ENCODE data around the gene APRT. TPM values are rescaled to one million over a fixed set of nuclear protein-coding genes. Genes with fewer than 3 reads are reported as not detected.

Gene APRT
- polyA plus RNA-seq, 3 donors = 123 to 307 (median 233) TPM

- Histone ChIP-seq H3K27me3 (ENCODE audit: control insufficient read depth in 2 of 2, insufficient read depth in 2 of 2, low read length in 2 of 2) (no peaks in the 10 kb centered on the region), H3K4me3 (replicated peaks in 1 of 3; ENCODE audit: low read depth in 2 of 3, low read length in 3 of 3) (peak within 1 kb of the TSS; percentile 73 to 99 (median 95)), H3K9ac (ENCODE audit: insufficient read depth, low read length, poor library complexity, severe bottlenecking) (peak within 1 kb of the TSS; percentile 86), H3K4me1 (ENCODE audit: control insufficient read depth in 1 of 2, insufficient read depth in 2 of 2, low read length in 2 of 2) (peaks cover 46 to 52% of the 10 kb centered on the region in 2 donors), H3K79me2 (ENCODE audit: insufficient read depth, low read length) (peaks cover 42% of the 10 kb centered on the region), H3K36me3 (replicated peaks in 1 of 2; ENCODE audit: control insufficient read depth in 1 of 2, insufficient read depth in 2 of 2, low read length in 2 of 2) (peaks cover 31 to 36% of the 10 kb centered on the region in 2 donors), H3K27ac (ENCODE audit: low read depth in 1 of 2, low read length in 2 of 2) (peak within 1 kb of the TSS; percentile 70 to 87), H4K20me1 (ENCODE audit: insufficient read depth, low read length) (peaks cover 55% of the 10 kb centered on the region), H2AFZ (ENCODE audit: insufficient read depth, low read depth, low read length, poor library complexity, severe bottlenecking) (peak within 1 kb of the TSS; percentile 99), H3K4me2 (replicated peaks; ENCODE audit: extremely low read depth, low read length, poor library complexity, severe bottlenecking) (peak within 1 kb of the TSS; percentile 100), H3K9me3 (replicated peaks in 1 of 2; ENCODE audit: control insufficient read depth in 1 of 2, insufficient read depth in 1 of 2, low read length in 2 of 2) (no peaks in the 10 kb centered on the region)
- intact Hi-C loops (cut with micrococcal nuclease) = loop anchor here (2.0 to 10.0 kb wide), 7 partner anchors 44 to 648 kb away; partner anchors contain the start of genes CDH15 (in 1 of the 2), SPG7 (in 1 of the 2) and ZNF778 (in 1 of the 2)
- Mint-ChIP-seq H3K4me1 (peaks cover 56% of the 10 kb centered on the region), H3K9me3 (peaks cover 0 to 2% (median 0%) of the 10 kb centered on the region in 7 donors), H3K36me3 (peaks cover 35 to 43% of the 10 kb centered on the region in 2 donors), H3K4me3 (peak within 1 kb of the TSS; percentile 95 to 98), H3K27me3 (ENCODE audit: low read depth in 3 of 3) (peaks cover 0 to 2% (median 0%) of the 10 kb centered on the region in 3 donors), H3K27ac (peak within 1 kb of the TSS; percentile 89 to 96 (median 90))
- peak; percentile 95 to 97 (median 95) for DNase-seq
- under 1% methylated on average over 83 of the region's 87 CpGs for WGBS (ENCODE audit: insufficient coverage)
- no peak for TF ChIP-seq CTCF (IDR thresholded peaks at IDR 0.05)
These were observed 45.4 kb upstream of the APRT start, which contains the start of the genes GALNS and TRAPPC2L for GRCh38 chr16:88856828-88857727. Gene GALNS, minus strand, starts transcription at chr16:88856947. Its CDS starts 70 bp downstream, at chr16:88856877. Gene TRAPPC2L, plus strand, starts transcription at chr16:88857127. Its CDS starts 24 bp downstream, at chr16:88857151.

GRCh38 chr16:88856122-88856827, 44.5 kb upstream of the APRT start:
- intact Hi-C loops (cut with micrococcal nuclease) = loop anchor here (2.0 to 10.0 kb wide), 7 partner anchors 43 to 649 kb away; partner anchors contain the start of genes CDH15 (in 1 of the 2), SPG7 (in 1 of the 2) and ZNF778 (in 1 of the 2)
- peak overlapping the region; percentile 70 to 87 for H3K27ac ChIP-seq (ENCODE audit: low read depth in 1 of 2, low read length in 2 of 2)
- peak overlapping the region; percentile 86 for H3K9ac ChIP-seq (ENCODE audit: insufficient read depth, low read length, poor library complexity, severe bottlenecking)
- H2AFZ ChIP-seq (ENCODE audit: insufficient read depth, low read depth, low read length, poor library complexity, severe bottlenecking) = no peak overlapping the region
- TF ChIP-seq CTCF (IDR thresholded peaks at IDR 0.05) = no peak
- DNase-seq = peak in 1 of 3 donors; percentile 19
- WGBS (ENCODE audit: insufficient coverage) = 37% methylated on average over 30 of the region's 53 CpGs
- Mint-ChIP-seq H3K4me1 (peaks cover 59% of the 10 kb centered on the region), H3K9me3 (peaks cover 0 to 2% (median 0%) of the 10 kb centered on the region in 7 donors), H3K27me3 (ENCODE audit: low read depth in 3 of 3) (peaks cover 0 to 2% (median 0%) of the 10 kb centered on the region in 3 donors), H3K36me3 (peaks cover 32 to 42% of the 10 kb centered on the region in 2 donors), H3K27ac (peak overlapping the region; percentile 81 to 96 (median 89)), H3K4me3 (peak overlapping the region; percentile 85 to 95)
- peaks cover 49% of the 10 kb centered on the region for H3K79me2 ChIP-seq (ENCODE audit: insufficient read depth, low read length)
- H3K9me3 ChIP-seq (replicated peaks in 1 of 2; ENCODE audit: control insufficient read depth in 1 of 2, insufficient read depth in 1 of 2, low read length in 2 of 2) = no peaks in the 10 kb centered on the region
- peak overlapping the region; percentile 38 to 99 (median 52) for H3K4me3 ChIP-seq (replicated peaks in 1 of 3; ENCODE audit: low read depth in 2 of 3, low read length in 3 of 3)
- peaks cover 55% of the 10 kb centered on the region for H4K20me1 ChIP-seq (ENCODE audit: insufficient read depth, low read length)
- no peaks in the 10 kb centered on the region for H3K27me3 ChIP-seq (ENCODE audit: control insufficient read depth in 2 of 2, insufficient read depth in 2 of 2, low read length in 2 of 2)
- H3K4me1 ChIP-seq (ENCODE audit: control insufficient read depth in 1 of 2, insufficient read depth in 2 of 2, low read length in 2 of 2) = peaks cover 46 to 52% of the 10 kb centered on the region in 2 donors
- peaks cover 27 to 28% of the 10 kb centered on the region in 2 donors for H3K36me3 ChIP-seq (replicated peaks in 1 of 2; ENCODE audit: control insufficient read depth in 1 of 2, insufficient read depth in 2 of 2, low read length in 2 of 2)
- peak overlapping the region; percentile 100 for H3K4me2 ChIP-seq (replicated peaks; ENCODE audit: extremely low read depth, low read length, poor library complexity, severe bottlenecking)
